ENCODE measurements around the gene SFXN3.

GRCh38 chr10:101018118-101018599 is 12.9 kb upstream of the SFXN3 start:
- TF ChIP-seq CTCF (IDR thresholded peaks at IDR 0.05) (no peak), POLR2A (IDR thresholded peaks at IDR 0.05) (no peak)

Measured in testis (tissue), 2 donors.